ENCODE data around the gene YY1.
"Not testable (repeated sequence)": the region's sequence is repeated elsewhere in the genome, so short reads cannot be mapped to it uniquely, and the experiment has no call there.

YY1 gene

DNA sequence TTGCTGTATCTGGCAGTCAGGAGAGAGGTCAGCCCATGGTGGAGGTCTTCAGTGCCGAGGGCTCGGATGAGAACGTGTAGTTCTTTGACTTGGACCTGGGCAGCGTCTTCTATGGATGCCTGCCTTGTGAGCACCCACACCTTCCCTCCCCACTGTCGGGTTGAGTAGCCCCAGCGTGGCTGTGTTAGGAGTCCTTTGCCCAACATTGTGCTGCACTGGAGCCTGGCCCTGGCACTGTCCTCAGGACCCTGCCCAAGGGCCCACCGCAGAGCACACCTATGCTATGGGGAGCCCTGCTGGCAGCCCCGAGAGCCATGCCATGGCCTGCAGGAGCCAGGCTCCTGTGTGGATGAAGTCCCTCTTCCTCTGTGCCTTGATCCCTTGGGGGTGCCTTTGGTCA lies 40.6 kb downstream of the YY1 start:
- Histone ChIP-seq H3K9ac (ENCODE audit: low read depth, low read length) (no peak overlapping the region), H3K36me3 (ENCODE audit: insufficient read depth, low read length) (0 out of 2 replicates have a peak, but pooled peaks cover 4% of the 10 kb centered on the region), H3K9me3 (ENCODE audit: control insufficient read depth, insufficient read depth, low read length) (no peaks in the 10 kb centered on the region), H3K4me1 (ENCODE audit: insufficient read depth, low read length) (peaks cover 33% of the 10 kb centered on the region)

DNA sequence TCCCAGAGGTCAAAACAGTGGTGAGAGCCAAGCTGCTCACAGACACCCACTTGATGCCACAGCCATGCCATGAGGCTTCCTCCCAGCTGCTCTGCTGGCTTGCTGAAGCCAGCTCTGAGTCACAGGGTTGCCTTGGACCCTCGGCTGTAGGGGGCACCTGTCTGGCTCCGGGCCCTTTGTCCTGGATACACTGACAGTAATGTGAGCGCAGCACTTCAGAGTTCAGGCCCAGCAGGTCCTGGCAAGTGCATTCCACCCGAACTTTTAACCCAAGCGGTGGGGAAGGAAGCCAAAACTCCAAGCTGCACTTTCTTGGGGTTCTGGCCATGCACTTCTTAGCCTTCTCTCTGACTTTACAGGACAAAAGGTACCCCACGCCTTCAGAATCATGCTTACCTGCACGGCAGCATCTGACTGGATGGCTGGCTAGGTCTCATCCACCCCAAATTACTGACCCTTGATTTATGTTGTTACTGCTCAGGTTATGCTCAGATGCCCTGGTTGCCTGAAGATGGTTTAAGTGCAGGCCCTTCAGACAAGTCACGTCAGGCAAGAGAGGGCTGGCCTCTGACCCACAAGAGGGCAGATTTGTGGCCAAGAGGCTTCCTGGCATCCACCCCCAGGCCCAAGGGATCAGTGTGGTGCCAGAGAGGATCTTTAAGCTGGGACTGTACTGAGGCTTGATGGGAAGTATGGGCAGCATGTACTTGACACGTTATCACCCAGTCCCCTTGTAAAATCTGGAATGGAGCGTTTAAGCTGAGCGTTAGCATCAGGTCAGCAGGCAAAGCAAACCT lies 42.5 kb downstream of the YY1 start:
- Histone ChIP-seq H3K36me3 (ENCODE audit: insufficient read depth, low read length) (0 out of 2 replicates have a peak, but pooled peaks cover 1% of the 10 kb centered on the region), H3K9me3 (ENCODE audit: control insufficient read depth, insufficient read depth, low read length) (no peaks in the 10 kb centered on the region), H3K9ac (ENCODE audit: low read depth, low read length) (no peak overlapping the region), H3K4me1 (ENCODE audit: insufficient read depth, low read length) (peaks cover 18% of the 10 kb centered on the region; the same call in 1 of the 2 replicates)

- peaks cover 18% of the 10 kb centered on the region; the same call in 1 of the 2 replicates for H3K4me1 ChIP-seq (ENCODE audit: insufficient read depth, low read length)
- no peaks in the 10 kb centered on the region for H3K9me3 ChIP-seq (ENCODE audit: control insufficient read depth, insufficient read depth, low read length)
- H3K36me3 ChIP-seq (ENCODE audit: insufficient read depth, low read length) = no peaks in the 10 kb centered on the region
- H3K9ac ChIP-seq (ENCODE audit: low read depth, low read length) = no peak overlapping the region
These were observed 43.1 kb downstream of the YY1 start for GRCh38 chr14:100282083-100282350.

DNA sequence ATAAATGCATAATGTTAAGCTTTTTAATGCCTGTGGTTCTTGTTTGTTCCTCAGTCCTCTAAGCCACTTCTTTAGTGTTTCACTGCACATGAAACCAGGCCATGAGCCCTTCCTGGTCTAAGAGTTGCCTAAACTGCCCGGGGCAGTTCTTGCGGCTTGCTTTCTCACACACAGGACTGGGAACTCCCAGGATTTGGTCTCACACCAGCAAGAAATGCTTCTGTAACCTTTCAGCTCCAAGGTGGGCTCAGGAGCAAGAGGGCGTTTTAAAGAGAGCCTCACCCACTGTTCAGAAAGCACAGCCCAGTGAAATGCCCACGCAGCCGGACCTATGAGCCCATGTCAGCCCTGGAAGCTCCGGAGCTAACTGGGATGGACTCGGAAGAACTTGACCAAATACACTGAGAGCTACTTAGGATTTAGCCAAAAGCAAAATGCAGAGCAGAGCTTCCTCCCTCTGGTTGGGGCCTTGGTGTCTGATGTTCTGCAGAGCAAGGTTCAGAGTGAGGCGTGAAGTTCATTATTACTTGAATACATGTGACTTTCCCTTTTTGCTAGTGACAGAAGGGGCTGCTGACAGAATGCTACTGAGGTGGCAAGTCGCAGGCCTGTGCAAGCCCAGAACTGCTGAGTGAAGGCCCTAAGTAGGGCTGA lies 43.9 kb downstream of the YY1 start:
- Histone ChIP-seq H3K9ac (ENCODE audit: low read depth, low read length) (no peak overlapping the region), H3K4me1 (ENCODE audit: insufficient read depth, low read length) (peaks cover 18% of the 10 kb centered on the region; the same call in 1 of the 2 replicates), H3K9me3 (ENCODE audit: control insufficient read depth, insufficient read depth, low read length) (no peaks in the 10 kb centered on the region), H3K36me3 (ENCODE audit: insufficient read depth, low read length) (no peaks in the 10 kb centered on the region)

DNA sequence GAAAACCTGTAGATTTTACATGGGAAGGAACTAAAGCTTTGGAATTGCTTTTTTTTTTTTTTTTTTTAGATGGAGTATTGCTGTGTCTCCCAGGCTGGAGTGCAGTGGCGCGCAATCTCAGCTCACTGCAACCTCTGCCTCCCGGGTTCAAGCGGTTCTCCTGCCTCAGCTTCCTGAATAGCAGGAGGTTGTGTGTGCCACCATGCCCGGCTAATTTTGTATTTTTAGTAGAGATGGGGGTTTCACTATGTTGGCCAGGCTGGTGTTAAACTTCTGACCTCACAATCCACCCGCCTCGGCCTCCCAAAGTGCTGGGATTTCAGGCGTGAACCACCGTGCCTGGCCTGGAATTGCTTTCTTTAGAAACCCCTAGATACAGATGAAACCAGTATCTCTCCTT lies 44.5 kb downstream of the YY1 start:
- H3K4me1 ChIP-seq (ENCODE audit: insufficient read depth, low read length) = peaks cover 18% of the 10 kb centered on the region; the same call in 1 of the 2 replicates
- not testable (repeated sequence) for H3K36me3 ChIP-seq (ENCODE audit: insufficient read depth, low read length); H3K9ac ChIP-seq (ENCODE audit: low read depth, low read length); H3K9me3 ChIP-seq (ENCODE audit: control insufficient read depth, insufficient read depth, low read length)

DNA sequence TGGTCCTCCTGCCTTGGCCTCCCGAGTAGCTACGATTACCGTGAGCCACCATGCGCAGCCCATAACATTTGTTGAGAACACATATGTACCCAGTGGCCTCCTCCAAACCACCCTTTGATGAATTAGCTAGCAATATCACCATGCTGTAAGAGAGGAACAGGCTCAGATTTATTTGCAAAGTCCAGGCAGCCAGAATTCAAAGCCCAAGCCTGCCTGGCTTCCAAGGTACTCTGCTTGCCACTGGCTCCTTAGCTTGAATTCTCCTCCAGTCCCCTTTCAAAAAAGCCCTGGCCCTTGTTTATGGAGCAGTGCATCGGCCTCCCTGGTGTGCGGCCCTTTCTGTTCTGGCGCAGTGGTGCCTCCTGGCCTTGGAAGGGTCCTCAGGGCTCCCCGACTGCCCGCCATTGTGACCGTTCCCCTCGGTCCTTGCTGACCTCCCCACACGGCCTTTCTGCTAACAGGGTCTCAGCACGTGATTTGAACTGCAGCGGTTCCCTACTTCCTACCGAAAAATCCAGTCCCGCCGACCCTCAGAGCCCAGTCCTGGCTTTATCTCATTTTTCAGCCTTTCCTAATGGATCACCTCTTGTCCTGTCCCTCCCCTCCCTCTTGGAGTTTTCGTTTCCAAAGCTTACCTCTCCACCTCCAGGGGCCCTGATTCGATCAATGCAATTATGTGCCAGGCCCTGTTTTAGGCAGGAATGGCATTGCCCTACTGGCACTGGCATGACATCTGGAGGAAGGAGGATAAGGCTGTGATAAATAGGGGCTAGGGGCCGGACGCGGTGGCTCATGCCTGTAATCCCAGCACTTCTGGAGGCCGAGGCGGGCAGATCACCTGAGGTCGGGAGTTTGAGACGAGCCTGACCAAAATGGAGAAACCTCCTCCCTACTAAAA lies 45.3 kb downstream of the YY1 start:
- Histone ChIP-seq H3K9ac (ENCODE audit: low read depth, low read length) (peak overlapping the region; percentile 84), H3K9me3 (ENCODE audit: control insufficient read depth, insufficient read depth, low read length) (no peaks in the 10 kb centered on the region), H3K4me1 (ENCODE audit: insufficient read depth, low read length) (peaks cover 14% of the 10 kb centered on the region; the same call in 1 of the 2 replicates), H3K36me3 (ENCODE audit: insufficient read depth, low read length) (no peaks in the 10 kb centered on the region)

DNA sequence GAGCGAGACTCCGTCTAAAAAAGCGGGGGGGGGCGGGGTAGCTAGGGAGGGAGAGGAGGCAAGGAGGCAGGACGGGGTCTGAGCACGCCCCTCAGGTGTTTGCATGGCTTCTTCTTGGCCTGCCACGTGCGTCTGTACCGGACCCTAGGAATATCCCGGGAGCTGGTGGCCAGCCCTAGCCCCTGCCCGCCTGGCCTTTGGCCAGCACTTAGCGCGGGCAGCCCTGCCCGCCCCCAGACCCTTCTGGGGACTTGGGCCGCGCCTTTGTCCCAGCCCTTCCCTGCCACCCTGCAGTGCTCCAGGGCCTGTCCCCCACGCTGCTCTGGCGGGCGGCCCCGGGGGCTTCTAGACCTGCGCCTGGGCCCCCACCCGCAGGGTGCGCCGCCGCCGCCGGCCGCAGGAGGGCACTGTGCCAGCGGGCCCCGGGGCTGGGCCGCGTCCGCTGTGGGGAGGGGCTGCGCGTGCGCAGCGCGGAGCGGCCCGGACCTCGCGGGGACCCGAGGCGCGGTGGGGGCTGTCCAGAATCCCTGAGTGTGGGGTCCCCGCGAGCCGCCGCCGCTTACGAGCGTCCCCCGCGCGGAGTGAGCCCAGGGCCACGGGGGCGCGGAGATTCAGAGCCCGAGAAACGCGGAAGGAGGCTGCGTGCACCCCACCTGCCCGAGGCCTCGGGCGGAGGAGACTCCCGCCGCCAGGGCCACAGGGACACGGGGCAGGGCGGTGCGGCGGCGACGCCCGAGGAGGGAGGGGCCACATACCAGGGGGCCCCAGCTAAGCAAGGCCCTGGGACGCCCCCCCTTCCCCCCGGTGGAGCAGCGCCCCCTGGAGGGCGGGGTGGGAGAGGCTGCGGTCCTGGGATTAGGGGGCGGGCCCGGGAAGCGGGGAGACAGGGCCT lies 46.3 kb downstream of the YY1 start:
- Histone ChIP-seq H3K9me3 (ENCODE audit: control insufficient read depth, insufficient read depth, low read length) (no peaks in the 10 kb centered on the region), H3K4me1 (ENCODE audit: insufficient read depth, low read length) (peaks cover 12% of the 10 kb centered on the region; the same call in 1 of the 2 replicates), H3K36me3 (ENCODE audit: insufficient read depth, low read length) (no peaks in the 10 kb centered on the region), H3K9ac (ENCODE audit: low read depth, low read length) (peak overlapping the region; percentile 84)

- Histone ChIP-seq H3K4me1 (ENCODE audit: insufficient read depth, low read length) (peaks cover 12% of the 10 kb centered on the region; the same call in 1 of the 2 replicates), H3K36me3 (ENCODE audit: insufficient read depth, low read length) (peaks cover 2% of the 10 kb centered on the region; the same call in 1 of the 2 replicates), H3K9ac (ENCODE audit: low read depth, low read length) (peak overlapping the region; percentile 84; the same call in 1 of the 2 replicates), H3K9me3 (ENCODE audit: control insufficient read depth, insufficient read depth, low read length) (no peaks in the 10 kb centered on the region)
These were observed 47.0 kb downstream of the YY1 start for GRCh38 chr14:100285913-100286400.

DNA sequence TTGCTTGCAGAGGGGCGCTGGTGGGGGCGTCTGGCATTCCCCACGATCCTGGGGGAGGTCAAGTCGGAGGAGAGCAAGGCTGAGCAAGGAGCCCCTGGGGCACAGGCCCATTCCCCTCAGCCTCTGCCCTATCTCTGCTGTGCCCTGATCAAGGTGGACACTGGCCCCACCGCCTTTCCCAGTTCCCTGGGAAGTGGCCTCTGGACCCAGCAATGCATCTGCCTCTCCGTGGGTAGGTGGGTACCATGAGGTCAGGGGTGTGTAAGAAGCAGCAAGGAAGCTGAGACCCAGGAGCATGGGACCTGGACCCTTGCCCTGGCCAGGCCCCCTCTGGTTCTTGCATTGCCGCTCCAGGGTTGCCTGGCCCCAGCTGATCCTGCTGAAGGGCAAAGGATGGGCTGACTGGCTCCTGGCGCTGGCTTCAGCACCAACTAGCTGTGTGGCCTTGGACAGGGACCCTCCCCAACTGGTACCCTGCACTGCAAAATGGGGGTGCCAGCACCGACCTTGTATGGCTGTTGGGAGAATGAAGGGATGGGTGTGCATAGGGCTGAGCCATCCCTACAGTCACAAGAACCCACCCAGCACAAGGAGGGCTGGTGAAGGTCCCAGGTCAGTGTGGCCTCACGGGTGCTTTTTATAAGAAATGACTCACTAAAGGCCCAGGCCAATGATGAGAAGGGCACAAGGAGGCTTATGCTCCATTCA lies 47.7 kb downstream of the YY1 start:
- Histone ChIP-seq H3K4me1 (ENCODE audit: insufficient read depth, low read length) (peaks cover 12% of the 10 kb centered on the region; the same call in 1 of the 2 replicates), H3K9ac (ENCODE audit: low read depth, low read length) (no peak overlapping the region), H3K36me3 (ENCODE audit: insufficient read depth, low read length) (peaks cover 4% of the 10 kb centered on the region; the same call in 1 of the 2 replicates), H3K9me3 (ENCODE audit: control insufficient read depth, insufficient read depth, low read length) (no peaks in the 10 kb centered on the region)

- no peak overlapping the region for H3K9ac ChIP-seq (ENCODE audit: low read depth, low read length)
- H3K9me3 ChIP-seq (ENCODE audit: control insufficient read depth, insufficient read depth, low read length) = no peaks in the 10 kb centered on the region
- peaks cover 12% of the 10 kb centered on the region; the same call in 1 of the 2 replicates for H3K4me1 ChIP-seq (ENCODE audit: insufficient read depth, low read length)
- H3K36me3 ChIP-seq (ENCODE audit: insufficient read depth, low read length) = peaks cover 4% of the 10 kb centered on the region; the same call in 1 of the 2 replicates
These were observed 48.5 kb downstream of the YY1 start for GRCh38 chr14:100287202-100287997.

DNA sequence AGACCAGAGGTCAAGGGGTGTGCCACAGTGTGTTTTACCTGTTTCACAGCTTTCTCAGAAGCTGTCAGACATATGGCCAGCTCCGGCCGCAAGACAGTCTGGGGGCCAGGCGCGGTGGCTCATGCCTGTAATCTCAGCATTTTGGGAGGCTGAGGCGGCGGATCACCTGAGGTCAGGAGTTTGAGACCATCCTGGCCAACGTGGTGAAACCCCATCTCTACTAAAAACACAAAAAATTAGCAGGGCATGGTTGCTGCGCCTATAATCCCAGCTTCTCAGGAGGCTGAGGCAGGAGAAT lies 49.0 kb downstream of the YY1 start:
- peaks cover 12% of the 10 kb centered on the region; the same call in 1 of the 2 replicates for H3K4me1 ChIP-seq (ENCODE audit: insufficient read depth, low read length)
- not testable (repeated sequence) for H3K36me3 ChIP-seq (ENCODE audit: insufficient read depth, low read length); H3K9me3 ChIP-seq (ENCODE audit: control insufficient read depth, insufficient read depth, low read length); H3K9ac ChIP-seq (ENCODE audit: low read depth, low read length)

DNA sequence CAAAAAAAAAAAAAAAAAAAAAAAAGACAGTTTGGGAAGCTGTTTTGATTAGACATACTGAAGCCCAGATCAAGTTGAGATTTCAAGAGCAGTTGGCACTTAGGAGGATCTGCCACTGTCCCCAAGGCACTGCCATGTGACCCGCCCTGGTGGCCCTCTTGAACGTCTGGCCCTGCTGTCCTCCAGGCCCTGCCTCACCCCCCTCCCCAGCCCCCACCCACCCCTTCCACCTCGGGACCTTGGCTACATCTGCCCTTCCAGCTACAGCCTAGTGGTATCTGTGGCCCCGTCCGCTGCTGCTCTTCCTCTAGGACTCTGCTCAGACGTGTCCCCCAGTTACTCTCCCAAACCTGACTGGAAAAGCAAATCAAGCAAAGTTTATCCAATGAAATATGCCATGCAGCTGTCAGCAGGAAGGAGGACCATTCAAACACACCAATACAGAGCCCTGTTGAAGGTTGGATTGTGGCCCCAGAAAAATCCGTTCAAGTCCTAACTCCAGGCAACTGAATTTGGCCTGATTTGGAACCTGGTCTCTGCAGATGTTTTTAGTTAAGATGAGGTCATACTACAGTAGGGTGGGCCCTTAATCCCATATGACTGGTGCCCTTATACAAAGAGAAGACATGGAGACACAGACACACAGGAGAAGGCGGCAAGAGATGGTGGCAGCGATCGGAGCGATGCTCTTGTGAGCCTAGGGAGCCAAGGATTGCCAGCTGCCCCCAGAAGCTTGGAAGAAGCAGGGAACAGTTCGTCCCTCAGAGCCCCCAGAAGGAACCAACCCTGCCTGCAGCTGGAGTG lies 49.6 kb downstream of the YY1 start:
- Histone ChIP-seq H3K36me3 (ENCODE audit: insufficient read depth, low read length) (peaks cover 4% of the 10 kb centered on the region; the same call in 1 of the 2 replicates), H3K9ac (ENCODE audit: low read depth, low read length) (no peak overlapping the region), H3K4me1 (ENCODE audit: insufficient read depth, low read length) (peaks cover 12% of the 10 kb centered on the region; the same call in 1 of the 2 replicates), H3K9me3 (ENCODE audit: control insufficient read depth, insufficient read depth, low read length) (no peaks in the 10 kb centered on the region)
